PC-3 (cell line): ENCODE data around the gene RABGAP1L. TPM values are rescaled to one million over a fixed set of nuclear protein-coding genes. Genes with fewer than 3 reads are reported as not detected.

ENCODE experiments used
- ATAC-seq: fragments of 200-7000 bp; cut with Tn5 transposase; 2 replicates; pipeline ENCODE4 v1.9.1; 2020; ENCODE audit warnings: mild to moderate bottlenecking, moderate library complexity
- BruUV-seq: library from RNA; stranded (reverse); fragments of 400-500 nt; replicated peaks from 2 replicates; lab custom pipeline; 2021; lab: Mats Ljungman, UMichigan
- CTCF ChIA-PET: fragments of 300-600 bp; sonication (Branson Sonifier 250); formaldehyde crosslinking; loops from one replicate; lab custom pipeline; 2022; ENCODE audit warnings: antibody characterized with exemption; lab: Charles Lee
- POLR2A ChIA-PET: fragments of 300-600 bp; sonication (Branson Sonifier 250); formaldehyde crosslinking; loops from one replicate; lab custom pipeline; 2022; ENCODE audit warnings: antibody characterized with exemption; ENCODE audit not compliant: unreplicated experiment; lab: Charles Lee
- DNase-seq: peaks from one replicate; pipeline ENCODE4 v3.0.0-alpha.2; 2015
- H2AFZ ChIP-seq: fragments of 300-600 bp; sonication (generic); 2 replicates; pipeline ENCODE4 v1.6.0; 2016; ENCODE audit warnings: antibody characterized with exemption, low read length
- H3F3A ChIP-seq: fragments of 300-600 bp; sonication (generic); one replicate; pipeline ENCODE4 v1.6.0; 2017; ENCODE audit warnings: antibody characterized with exemption, low read length, control low read depth, mild to moderate bottlenecking; ENCODE audit not compliant: unreplicated experiment
- H3K27ac ChIP-seq: fragments of 300-600 bp; sonication (generic); 2 replicates; pipeline ENCODE4 v1.5.1; 2016; ENCODE audit warnings: mild to moderate bottlenecking, low read length
- H3K27me3 ChIP-seq: fragments of 300-600 bp; sonication (generic); 2 replicates; pipeline ENCODE4 v1.6.1; 2016; ENCODE audit warnings: low read length, mixed read lengths
- H3K36me3 ChIP-seq: fragments of 300-600 bp; sonication (generic); 2 replicates; pipeline ENCODE4 v1.6.1; 2016; ENCODE audit warnings: low read depth, mixed run types, low read length, mixed read lengths
- H3K4me1 ChIP-seq: fragments of 300-600 bp; sonication (generic); 2 replicates; pipeline ENCODE4 v1.5.1; 2016; ENCODE audit warnings: low read length; ENCODE audit not compliant: insufficient read depth
- H3K4me2 ChIP-seq: fragments of 300-600 bp; sonication (generic); 2 replicates; pipeline ENCODE4 v1.6.0; 2016; ENCODE audit warnings: low read length
- H3K4me3 ChIP-seq: fragments of 300-600 bp; sonication (generic); 2 replicates; pipeline ENCODE4 v1.5.1; 2016; ENCODE audit warnings: mild to moderate bottlenecking, low read length, mixed read lengths
- H3K79me2 ChIP-seq: fragments of 300-600 bp; sonication (generic); 2 replicates; pipeline ENCODE4 v1.6.1; 2017; ENCODE audit warnings: low read length, mixed read lengths
- H3K9ac ChIP-seq: fragments of 300-600 bp; sonication (generic); 2 replicates; pipeline ENCODE4 v1.6.0; 2016; ENCODE audit warnings: mild to moderate bottlenecking, low read length
- H3K9me2 ChIP-seq: fragments of 300-600 bp; sonication (generic); replicated peaks from 2 replicates; pipeline ENCODE4 v1.6.1; 2016; ENCODE audit warnings: mixed run types, low read length, mixed read lengths
- H3K9me3 ChIP-seq: fragments of 300-600 bp; sonication (generic); 2 replicates; pipeline ENCODE4 v1.6.1; 2016; ENCODE audit warnings: low read length, mixed read lengths
- H4K20me1 ChIP-seq: fragments of 300-600 bp; sonication (generic); 2 replicates; pipeline ENCODE4 v1.6.1; 2016; ENCODE audit warnings: low read length, mixed read lengths
- EZH2 ChIP-seq: fragments of 300-600 bp; sonication (generic); IDR thresholded peaks from one replicate; pipeline ENCODE4 v1.6.1; 2017; ENCODE audit warnings: antibody characterized with exemption, mild to moderate bottlenecking, low read length; ENCODE audit not compliant: unreplicated experiment
- EZH2phosphoT487 ChIP-seq: fragments of 300-600 bp; sonication (generic); IDR thresholded peaks from 2 replicates; pipeline ENCODE4 v1.6.1; 2018; ENCODE audit warnings: mild to moderate bottlenecking, antibody characterized with exemption, low read length, borderline replicate concordance
- intact Hi-C: fragments of 100-400 bp; cut with micrococcal nuclease; formaldehyde crosslinking; loops from 2 replicates; pipeline ENCODE4 v1.9.0; 2023
- total RNA-seq: library from RNA; depleted of rRNA; stranded (reverse); fragments of >200 nt; gene quantifications from 2 replicates; pipeline ENCODE4 v1.2.3, GENCODE V29; 2014
- TF ChIP-seq, protein P1 (sequence below): fragments of 300-600 bp; sonication (generic); conservative IDR thresholded peaks from 2 replicates; pipeline ENCODE4 v1.5.1; 2017; ENCODE audit warnings: antibody characterized with exemption, low read depth, mild to moderate bottlenecking, low read length

The RABGAP1L gene
- total RNA-seq, 1 experiment from 2014 or later: 24.4 TPM

DNA sequence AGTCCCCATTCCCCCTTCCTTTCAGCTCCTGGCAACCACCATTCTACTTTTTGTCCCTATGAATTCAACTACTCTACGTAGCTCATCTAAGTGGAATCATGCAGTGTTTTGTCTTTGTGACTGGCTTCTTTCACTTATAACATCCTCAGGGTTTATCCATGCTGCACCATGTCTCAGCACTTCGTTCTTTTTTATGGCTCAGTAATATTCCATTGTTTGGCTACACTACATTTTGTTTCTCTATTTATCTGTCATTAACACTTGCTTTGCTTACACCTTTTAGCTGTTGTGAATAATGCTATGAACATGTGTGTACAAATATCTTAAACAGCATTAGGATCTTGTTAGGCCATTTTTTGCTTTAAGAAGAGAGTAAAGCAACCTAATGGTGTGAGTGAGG, 865.5 kb downstream of the RABGAP1L start:
- H3K27me3 ChIP-seq: no peaks in the 10 kb centered on the region
- CTCF ChIA-PET: no interaction called here
- TF ChIP-seq, protein P1, sequence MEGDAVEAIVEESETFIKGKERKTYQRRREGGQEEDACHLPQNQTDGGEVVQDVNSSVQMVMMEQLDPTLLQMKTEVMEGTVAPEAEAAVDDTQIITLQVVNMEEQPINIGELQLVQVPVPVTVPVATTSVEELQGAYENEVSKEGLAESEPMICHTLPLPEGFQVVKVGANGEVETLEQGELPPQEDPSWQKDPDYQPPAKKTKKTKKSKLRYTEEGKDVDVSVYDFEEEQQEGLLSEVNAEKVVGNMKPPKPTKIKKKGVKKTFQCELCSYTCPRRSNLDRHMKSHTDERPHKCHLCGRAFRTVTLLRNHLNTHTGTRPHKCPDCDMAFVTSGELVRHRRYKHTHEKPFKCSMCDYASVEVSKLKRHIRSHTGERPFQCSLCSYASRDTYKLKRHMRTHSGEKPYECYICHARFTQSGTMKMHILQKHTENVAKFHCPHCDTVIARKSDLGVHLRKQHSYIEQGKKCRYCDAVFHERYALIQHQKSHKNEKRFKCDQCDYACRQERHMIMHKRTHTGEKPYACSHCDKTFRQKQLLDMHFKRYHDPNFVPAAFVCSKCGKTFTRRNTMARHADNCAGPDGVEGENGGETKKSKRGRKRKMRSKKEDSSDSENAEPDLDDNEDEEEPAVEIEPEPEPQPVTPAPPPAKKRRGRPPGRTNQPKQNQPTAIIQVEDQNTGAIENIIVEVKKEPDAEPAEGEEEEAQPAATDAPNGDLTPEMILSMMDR: no peak
- TF ChIP-seq EZH2phosphoT487: no peak
- no peak for TF ChIP-seq EZH2
- H3K27ac ChIP-seq: no peak overlapping the region
- H3K9me2 ChIP-seq: no peaks in the 10 kb centered on the region
- no peak overlapping the region for H3K9ac ChIP-seq
- no peak overlapping the region for H3K4me2 ChIP-seq
- no peak overlapping the region for H2AFZ ChIP-seq
- ATAC-seq (no peak), DNase-seq (no peak)
- no peaks in the 10 kb centered on the region for H3K9me3 ChIP-seq
- H3K4me1 ChIP-seq: peaks cover 8% of the 10 kb centered on the region
- no peaks in the 10 kb centered on the region for H3K36me3 ChIP-seq
- H4K20me1 ChIP-seq: no peaks in the 10 kb centered on the region
- H3K4me3 ChIP-seq: no peak overlapping the region
- no peaks in the 10 kb centered on the region for H3F3A ChIP-seq
- no TSS peak for BruUV-seq
- intact Hi-C loops: loop anchor here (5.0 kb wide), 1 partner anchor 1188 kb away; no protein-coding TSS in a partner anchor
- H3K79me2 ChIP-seq: peaks cover 25% of the 10 kb centered on the region
- POLR2A ChIA-PET: no interaction called here

DNA sequence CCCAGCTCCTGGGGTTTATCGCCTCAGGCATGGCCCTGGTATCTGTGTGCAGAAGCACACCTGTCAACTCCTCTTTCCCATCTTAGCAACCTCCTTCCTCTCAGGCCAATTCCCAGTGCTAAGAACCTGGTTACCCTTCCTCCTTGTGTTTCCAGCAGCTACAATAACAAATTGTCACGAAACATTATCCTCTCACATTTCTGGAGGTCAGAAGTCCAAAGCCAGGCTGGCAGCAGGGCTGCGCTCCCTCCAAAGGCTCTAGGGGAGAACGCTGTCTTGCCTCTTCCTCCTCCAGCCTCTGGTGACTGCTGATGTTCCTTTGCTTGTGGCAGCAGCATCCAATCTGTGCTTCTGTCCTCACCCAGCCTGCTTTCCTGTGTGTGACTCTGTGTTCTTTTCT, 874.6 kb downstream of the RABGAP1L start:
- no peak overlapping the region for H2AFZ ChIP-seq
- no peaks in the 10 kb centered on the region for H3K36me3 ChIP-seq
- POLR2A ChIA-PET: no interaction called here
- CTCF ChIA-PET: no interaction called here
- no peaks in the 10 kb centered on the region for H3K79me2 ChIP-seq
- H3K4me1 ChIP-seq: peaks cover 18% of the 10 kb centered on the region
- no peaks in the 10 kb centered on the region for H3K27me3 ChIP-seq
- DNase-seq (no peak), ATAC-seq (no peak)
- no peak overlapping the region for H3K9ac ChIP-seq
- no peak overlapping the region for H3K27ac ChIP-seq
- H3K9me2 ChIP-seq: no peaks in the 10 kb centered on the region
- no peaks in the 10 kb centered on the region for H3F3A ChIP-seq
- no peak overlapping the region for H3K4me2 ChIP-seq
- no peaks in the 10 kb centered on the region for H4K20me1 ChIP-seq
- intact Hi-C loops: loop anchor here (5.0 kb wide), 1 partner anchor 113 kb away; no protein-coding TSS in a partner anchor
- no peak overlapping the region for H3K4me3 ChIP-seq
- no peaks in the 10 kb centered on the region for H3K9me3 ChIP-seq
- no peak for TF ChIP-seq EZH2phosphoT487
- no TSS peak for BruUV-seq

DNA sequence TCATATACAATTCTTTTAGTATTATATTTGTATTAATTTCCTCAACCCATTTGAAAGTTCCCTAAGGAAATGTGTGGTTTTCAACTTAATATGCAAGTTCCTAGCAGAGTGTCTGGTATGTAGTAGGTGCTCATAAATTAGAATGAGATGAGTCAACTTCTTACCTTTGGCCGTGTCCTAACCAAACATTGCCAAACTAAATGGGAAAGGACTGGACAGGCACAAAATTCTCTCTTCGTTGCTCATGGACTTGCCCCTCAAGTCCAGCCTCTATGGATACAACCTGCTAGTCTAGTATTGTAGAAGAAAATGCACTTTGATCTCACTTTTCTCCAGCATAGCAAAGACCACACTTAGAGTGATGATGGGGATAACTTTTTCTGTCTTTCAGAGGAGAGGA, 875.5 kb downstream of the RABGAP1L start:
- no peaks in the 10 kb centered on the region for H3K9me3 ChIP-seq
- no peak overlapping the region for H3K4me2 ChIP-seq
- ChIA-PET CTCF (no interaction called here), POLR2A (no interaction called here)
- no peaks in the 10 kb centered on the region for H3K36me3 ChIP-seq
- H3K4me1 ChIP-seq: peaks cover 11% of the 10 kb centered on the region; the same call in 1 of the 2 replicates
- ATAC-seq: peak; percentile 18; the same call in 1 of the 2 replicates
- H3K27ac ChIP-seq: no peak overlapping the region
- intact Hi-C loops: loop anchor here (5.0 kb wide), 1 partner anchor 113 kb away; no protein-coding TSS in a partner anchor
- H3K9ac ChIP-seq: no peak overlapping the region
- no peaks in the 10 kb centered on the region for H4K20me1 ChIP-seq
- no peak overlapping the region for H2AFZ ChIP-seq
- TF ChIP-seq, protein P1: no peak
- TF ChIP-seq EZH2phosphoT487 (no peak), EZH2 (no peak)
- no peaks in the 10 kb centered on the region for H3K9me2 ChIP-seq
- no TSS peak for BruUV-seq
- H3F3A ChIP-seq: no peaks in the 10 kb centered on the region
- H3K79me2 ChIP-seq: no peaks in the 10 kb centered on the region
- no peak overlapping the region for H3K4me3 ChIP-seq
- no peaks in the 10 kb centered on the region for H3K27me3 ChIP-seq
- DNase-seq: peak; percentile 62
